Peyer's patch (tissue), 4 donors: Measurements from ENCODE around the gene OR1I1. TPM values are rescaled to one million over a fixed set of nuclear protein-coding genes. Genes with fewer than 3 reads are reported as not detected.

Experiments used
- DNase-seq, 3 donors: peaks; one replicate each; pipeline ENCODE4 v3.0.0-alpha.2; 2017 to 2019
- H3K27ac ChIP-seq, 4 donors: fragments of 200-600 bp; sonication (generic); one replicate each; pipeline ENCODE4 v1.5.1; 2016 to 2019
- H3K27me3 ChIP-seq, 2 donors: fragments of 200-600 bp; sonication (generic); one replicate each; pipeline ENCODE4 v1.5.1; 2019
- H3K36me3 ChIP-seq, 3 donors: fragments of 200-600 bp; sonication (generic); one replicate each; pipeline ENCODE4 v1.5.1; 2016 to 2019
- H3K4me1 ChIP-seq, 4 donors: fragments of 200-600 bp; sonication (generic); one replicate each; pipeline ENCODE4 v1.5.1; 2016 to 2019
- H3K4me3 ChIP-seq, 4 donors: fragments of 200-600 bp; sonication (generic); 1 replicate in 3 of 4; 2 replicates in 1 of 4; pipeline ENCODE4 v1.5.1; 2016 to 2019; ENCODE audit warnings: mild to moderate bottlenecking in 1 of 4
- H3K9me3 ChIP-seq, 4 donors: fragments of 200-600 bp; sonication (generic); one replicate each; pipeline ENCODE4 v1.5.1; 2016 to 2019; ENCODE audit warnings: mild to moderate bottlenecking in 1 of 4
- CTCF ChIP-seq, 6 experiments: fragments of 450-650 bp in 4 of 6; fragments of 200-600 bp in 2 of 6; sonication (generic) in 1 of 6; IDR thresholded peaks; one replicate each; pipeline ENCODE4 v1.5.1; 2017 to 2019; ENCODE audit warnings: antibody characterized with exemption in 6 of 6, mild to moderate bottlenecking in 3 of 6, moderate library complexity in 1 of 6
- POLR2A ChIP-seq, 2 donors: fragments of 450-650 bp; IDR thresholded peaks; one replicate each; pipeline ENCODE4 v1.5.1; 2017; ENCODE audit warnings: antibody characterized with exemption in 2 of 2, mild to moderate bottlenecking in 2 of 2, moderate library complexity in 2 of 2
- total RNA-seq, 4 donors: library from RNA; depleted of rRNA; stranded (reverse); fragments of >200 nt; gene quantifications; one replicate each; pipeline ENCODE4 v1.1.0, GENCODE V29; 2016

The OR1I1 gene
- total RNA-seq, 4 donors from 2014 or later: not detected

- H3K9me3 ChIP-seq: no peaks in the 10 kb centered on the region
- TF ChIP-seq POLR2A (IDR thresholded peaks at IDR 0.05) (peak; percentile 35 to 51), CTCF (IDR thresholded peaks at IDR 0.05) (peak in 1 of 6 experiments; percentile 35)
- H3K27ac ChIP-seq: peak overlapping the region; percentile 87 to 93 (median 90)
- H3K4me1 ChIP-seq: peaks cover 0 to 10% (median 2%) of the 10 kb centered on the region in 4 donors
- peaks cover 0 to 23% (median 0%) of the 10 kb centered on the region in 3 donors for H3K36me3 ChIP-seq
- peak; percentile 98 to 99 (median 99) for DNase-seq
- H3K4me3 ChIP-seq: peak overlapping the region; percentile 63 to 88 (median 78)
- no peaks in the 10 kb centered on the region for H3K27me3 ChIP-seq
Measured at GRCh38 chr19:15125232-15126067, 43.4 kb downstream of the OR1I1 start.

- Histone ChIP-seq H3K36me3 (peaks cover 0 to 14% (median 0%) of the 10 kb centered on the region in 3 donors), H3K4me3 (peak overlapping the region; percentile 63 to 88 (median 78)), H3K27ac (peak overlapping the region in 3 of 4 donors; percentile 87 to 93 (median 91)), H3K9me3 (no peaks in the 10 kb centered on the region), H3K4me1 (peaks cover 0 to 10% (median 2%) of the 10 kb centered on the region in 4 donors), H3K27me3 (no peaks in the 10 kb centered on the region)
- no peak for TF ChIP-seq CTCF (IDR thresholded peaks at IDR 0.05)
- TF ChIP-seq POLR2A (IDR thresholded peaks at IDR 0.05): no peak
- DNase-seq: no peak
Measured at GRCh38 chr19:15126131-15126910, 44.3 kb downstream of the OR1I1 start.

- DNase-seq: no peak
Measured at GRCh38 chr19:15128162-15128770, 46.3 kb downstream of the OR1I1 start.

GRCh38 chr19:15129856-15130585, 48.0 kb downstream of the OR1I1 start:
- H3K9me3 ChIP-seq: no peaks in the 10 kb centered on the region
- no peak for DNase-seq
- no peak for TF ChIP-seq POLR2A (IDR thresholded peaks at IDR 0.05)
- no peak for TF ChIP-seq CTCF (IDR thresholded peaks at IDR 0.05)
- H3K4me3 ChIP-seq: no peak overlapping the region
- H3K36me3 ChIP-seq: no peaks in the 10 kb centered on the region
- peaks cover 0 to 4% (median 0%) of the 10 kb centered on the region in 4 donors for H3K4me1 ChIP-seq
- H3K27me3 ChIP-seq: no peaks in the 10 kb centered on the region
- no peak overlapping the region for H3K27ac ChIP-seq

More at GRCh38 chr19:15128162-15128770, 46.3 kb downstream of the OR1I1 start:
- Histone ChIP-seq H3K4me3 (no peak overlapping the region), H3K36me3 (no peaks in the 10 kb centered on the region), H3K9me3 (no peaks in the 10 kb centered on the region), H3K4me1 (peaks cover 0 to 9% (median 2%) of the 10 kb centered on the region in 4 donors), H3K27ac (no peak overlapping the region), H3K27me3 (no peaks in the 10 kb centered on the region)
- TF ChIP-seq POLR2A (IDR thresholded peaks at IDR 0.05) (no peak), CTCF (IDR thresholded peaks at IDR 0.05) (no peak)
